IMR-90 (cell line): ENCODE results near the gene ZNF592. TPM values are rescaled to one million over a fixed set of nuclear protein-coding genes. Genes with fewer than 3 reads are reported as not detected.

Experiments
- ATAC-seq: fragments of 200-7000 bp; cut with Tn5 transposase; 2 replicates; pipeline ENCODE4 v1.9.1; 2020; ENCODE audit warnings: low read depth, mild to moderate bottlenecking, moderate library complexity
- BruUV-seq: library from RNA; stranded (reverse); fragments of 400-500 nt; replicated peaks from 2 replicates; lab custom pipeline; 2021; lab: Mats Ljungman, UMichigan
- CTCF ChIA-PET: fragments of 300-600 bp; formaldehyde crosslinking; extraction: SDS; loops from one replicate; lab custom pipeline; 2021; ENCODE audit warnings: antibody characterized with exemption; lab: Yijun Ruan, JAX
- POLR2A ChIA-PET: fragments of 300-600 bp; sonication (Branson Sonifier 250); formaldehyde crosslinking; loops from one replicate; lab custom pipeline; 2022; ENCODE audit warnings: antibody characterized with exemption; ENCODE audit not compliant: unreplicated experiment; lab: Charles Lee
- DNase-seq: peaks from one replicate; pipeline ENCODE4 v3.0.0; 2013
- H2AFZ ChIP-seq: replicated peaks from 2 replicates; pipeline ENCODE3; 2013; ENCODE audit warnings: low read length, mild to moderate bottlenecking; ENCODE audit not compliant: poor library complexity
- H2AK5ac ChIP-seq: 2 replicates; pipeline ENCODE4 v1.6.1; 2013; ENCODE audit warnings: low read depth, low read length, inconsistent platforms
- H2AK9ac ChIP-seq: replicated peaks from 2 replicates; pipeline ENCODE3; 2013; ENCODE audit warnings: mild to moderate bottlenecking, low read depth, low read length, moderate library complexity; ENCODE audit not compliant: poor library complexity
- H2BK120ac ChIP-seq: 2 replicates; pipeline ENCODE4 v1.6.1; 2013; ENCODE audit warnings: low read depth, low read length, inconsistent platforms
- H2BK15ac ChIP-seq: 3 replicates; pipeline ENCODE4 v1.6.1; 2013; ENCODE audit warnings: low read depth, low read length, inconsistent platforms
- H2BK20ac ChIP-seq: 2 replicates; pipeline ENCODE4 v1.6.1; 2013; ENCODE audit warnings: low read depth, mild to moderate bottlenecking, inconsistent platforms, low read length, moderate library complexity
- H2BK5ac ChIP-seq: 2 replicates; pipeline ENCODE4 v1.6.1; 2013; ENCODE audit warnings: mild to moderate bottlenecking, low read depth, low read length, inconsistent platforms; ENCODE audit not compliant: poor library complexity, severe bottlenecking
- H3K14ac ChIP-seq: replicated peaks from 2 replicates; pipeline ENCODE4 v1.6.1; 2013; ENCODE audit warnings: low read depth, low read length, inconsistent platforms
- H3K18ac ChIP-seq: 2 replicates; pipeline ENCODE4 v1.6.1; 2013; ENCODE audit warnings: low read depth, low read length, control low read depth
- H3K23ac ChIP-seq: 2 replicates; pipeline ENCODE4 v1.6.1; 2013; ENCODE audit warnings: low read depth, low read length, inconsistent platforms
- H3K27ac ChIP-seq: 2 replicates; pipeline ENCODE4 v1.5.1; 2013; ENCODE audit warnings: mild to moderate bottlenecking, control low read depth, low read length; ENCODE audit not compliant: insufficient read depth
- H3K27me3 ChIP-seq: 2 replicates; pipeline ENCODE4 v1.6.1; 2013; ENCODE audit warnings: low read length; ENCODE audit not compliant: control insufficient read depth, insufficient read depth
- H3K36me3 ChIP-seq: 2 replicates; pipeline ENCODE4 v1.6.1; 2013; ENCODE audit warnings: low read length, mixed read lengths; ENCODE audit not compliant: control insufficient read depth, insufficient read depth
- H3K4ac ChIP-seq: 2 replicates; pipeline ENCODE4 v1.6.1; 2013; ENCODE audit warnings: low read depth, low read length, inconsistent platforms
- H3K4me1 ChIP-seq: 2 replicates; pipeline ENCODE4 v1.6.1; 2013; ENCODE audit warnings: low read length, mixed read lengths; ENCODE audit not compliant: control insufficient read depth, insufficient read depth
- H3K4me2 ChIP-seq: 2 replicates; pipeline ENCODE4 v1.6.1; 2013; ENCODE audit warnings: low read depth, mild to moderate bottlenecking, control low read depth, low read length, moderate library complexity
- H3K4me3 ChIP-seq: 2 replicates; pipeline ENCODE4 v1.5.1; 2013; ENCODE audit warnings: low read depth, mild to moderate bottlenecking, control low read depth, low read length, moderate library complexity; ENCODE audit not compliant: insufficient read depth
- H3K56ac ChIP-seq: 2 replicates; pipeline ENCODE4 v1.6.1; 2013; ENCODE audit warnings: low read length, inconsistent platforms; ENCODE audit not compliant: insufficient read depth; ENCODE audit errors: extremely low read depth
- H3K79me1 ChIP-seq, 2 experiments: 2 replicates each; pipeline ENCODE4 v1.6.1; 2013; ENCODE audit warnings: low read length in 2 of 2, inconsistent platforms in 1 of 2, low read depth in 1 of 2
- H3K9ac ChIP-seq: 2 replicates; pipeline ENCODE4 v1.6.1; 2013; ENCODE audit warnings: low read depth, low read length, control low read depth
- H3K9me1 ChIP-seq: 2 replicates; pipeline ENCODE4 v1.6.1; 2013; ENCODE audit warnings: low read length, inconsistent platforms; ENCODE audit not compliant: insufficient read depth
- H3K9me3 ChIP-seq: 2 replicates; pipeline ENCODE4 v1.6.1; 2013; ENCODE audit warnings: low read length; ENCODE audit not compliant: control insufficient read depth, insufficient read depth
- H4K20me1 ChIP-seq: 2 replicates; pipeline ENCODE4 v1.6.1; 2013; ENCODE audit warnings: low read length, inconsistent platforms; ENCODE audit not compliant: insufficient read depth
- H4K5ac ChIP-seq: 2 replicates; pipeline ENCODE4 v1.6.1; 2013; ENCODE audit warnings: mild to moderate bottlenecking, low read depth, low read length, control low read depth
- H4K8ac ChIP-seq, 2 experiments: 2 replicates each; pipeline ENCODE4 v1.6.1; 2013; ENCODE audit warnings: low read depth in 2 of 2, low read length in 2 of 2, control low read depth in 1 of 2, inconsistent platforms in 1 of 2
- H4K91ac ChIP-seq: 2 replicates; pipeline ENCODE4 v1.6.1; 2013; ENCODE audit warnings: low read depth, low read length, inconsistent platforms; ENCODE audit not compliant: insufficient read depth
- BHLHE40 ChIP-seq: fragments of 150-350 bp; IDR thresholded peaks from 2 replicates; pipeline ENCODE4 v1.6.1; 2016; ENCODE audit warnings: mild to moderate bottlenecking, low read depth, low read length
- ELK1 ChIP-seq: fragments of 150-350 bp; IDR thresholded peaks from 2 replicates; pipeline ENCODE4 v1.6.1; 2016; ENCODE audit warnings: low read depth, mild to moderate bottlenecking, low read length, moderate library complexity, borderline replicate concordance
- MAFK ChIP-seq: IDR thresholded peaks from 2 replicates; pipeline ENCODE4 v1.6.1; 2012; ENCODE audit warnings: low read depth, low read length, improper control_type of control experiment
- MAZ ChIP-seq: IDR thresholded peaks from 2 replicates; pipeline ENCODE4 v1.6.1; 2012; ENCODE audit warnings: low read depth, mild to moderate bottlenecking, low read length, improper control_type of control experiment, moderate library complexity, borderline replicate concordance
- MXI1 ChIP-seq: IDR thresholded peaks from 2 replicates; pipeline ENCODE4 v1.6.1; 2012; ENCODE audit warnings: low read depth, mild to moderate bottlenecking, low read length, moderate library complexity, borderline replicate concordance
- NFE2L2 ChIP-seq: fragments of 150-350 bp; IDR thresholded peaks from 2 replicates; pipeline ENCODE4 v1.6.1; 2016; ENCODE audit warnings: low read depth, mild to moderate bottlenecking, low read length
- POLR2A ChIP-seq: IDR thresholded peaks from 2 replicates; pipeline ENCODE4 v1.6.1; 2012; ENCODE audit warnings: mild to moderate bottlenecking, low read depth, low read length
- RAD21 ChIP-seq: IDR thresholded peaks from 2 replicates; pipeline ENCODE4 v1.6.1; 2012; ENCODE audit warnings: low read length, improper control_type of control experiment
- RFX5 ChIP-seq: IDR thresholded peaks from 2 replicates; pipeline ENCODE4 v1.8.0; 2012; ENCODE audit warnings: low read depth, mild to moderate bottlenecking, low read length, moderate library complexity
- SMC3 ChIP-seq: fragments of 150-350 bp; IDR thresholded peaks from 2 replicates; pipeline ENCODE4 v1.6.1; 2016; ENCODE audit warnings: low read depth, mild to moderate bottlenecking, antibody characterized with exemption, low read length, moderate library complexity
- USF2 ChIP-seq: fragments of 150-350 bp; IDR thresholded peaks from 2 replicates; pipeline ENCODE4 v1.6.1; 2017; ENCODE audit warnings: mild to moderate bottlenecking, antibody characterized with exemption, low read length, low read depth
- WGBS, 2 experiments: methylation state at CpG; one replicate each; pipeline versions ENCODE4 v1.1.5 to v1.1.7; 2013; ENCODE audit warnings: missing lambda C conversion rate in 2 of 2; ENCODE audit not compliant: insufficient read length in 1 of 2; ENCODE audit errors: extremely low coverage in 2 of 2; 5-methylcytosine and 5-hydroxymethylcytosine counted together
- dilution Hi-C: fragments of 300-500 bp; cut with HindIII; formaldehyde crosslinking; loops from one replicate; pipeline ENCODE4 v1.14.3; 2018; ENCODE audit warnings: low sequenced_read_pairs; ENCODE audit not compliant: unreplicated experiment
- in situ Hi-C: fragments of 300-500 bp; cut with MboI; formaldehyde crosslinking; loops from 3 replicates; pipeline ENCODE4 v1.14.3; 2019; ENCODE audit warnings: low sequenced_read_pairs, inconsistent platforms, mixed read lengths
- intact Hi-C: fragments of 100-400 bp; cut with micrococcal nuclease; formaldehyde crosslinking; loops from 2 replicates; pipeline ENCODE4 v1.10.0; 2022
- polyA plus RNA-seq, 3 experiments: library from polyadenylated mRNA; depleted of rRNA; stranded (reverse); fragments of >200 nt; gene quantifications; 2 replicates each; pipeline ENCODE4 v1.2.3, GENCODE V29; 2012; ENCODE audit warnings: low replicate concordance in 1 of 3
- total RNA-seq: library from RNA; depleted of rRNA; stranded (reverse); fragments of >200 nt; gene quantifications from 2 replicates; pipeline ENCODE4 v1.2.3, GENCODE V29; 2012
- TF ChIP-seq, protein P1 (sequence below): conservative IDR thresholded peaks from 2 replicates; pipeline ENCODE4 v1.5.1; 2012; ENCODE audit warnings: mild to moderate bottlenecking, low read depth, low read length, improper control_type of control experiment

The ZNF592 gene
- total and polyA plus RNA-seq, 2 of the 4 experiments (the other 2 are of a cell fraction) = 4.3 to 10.2 TPM

DNA sequence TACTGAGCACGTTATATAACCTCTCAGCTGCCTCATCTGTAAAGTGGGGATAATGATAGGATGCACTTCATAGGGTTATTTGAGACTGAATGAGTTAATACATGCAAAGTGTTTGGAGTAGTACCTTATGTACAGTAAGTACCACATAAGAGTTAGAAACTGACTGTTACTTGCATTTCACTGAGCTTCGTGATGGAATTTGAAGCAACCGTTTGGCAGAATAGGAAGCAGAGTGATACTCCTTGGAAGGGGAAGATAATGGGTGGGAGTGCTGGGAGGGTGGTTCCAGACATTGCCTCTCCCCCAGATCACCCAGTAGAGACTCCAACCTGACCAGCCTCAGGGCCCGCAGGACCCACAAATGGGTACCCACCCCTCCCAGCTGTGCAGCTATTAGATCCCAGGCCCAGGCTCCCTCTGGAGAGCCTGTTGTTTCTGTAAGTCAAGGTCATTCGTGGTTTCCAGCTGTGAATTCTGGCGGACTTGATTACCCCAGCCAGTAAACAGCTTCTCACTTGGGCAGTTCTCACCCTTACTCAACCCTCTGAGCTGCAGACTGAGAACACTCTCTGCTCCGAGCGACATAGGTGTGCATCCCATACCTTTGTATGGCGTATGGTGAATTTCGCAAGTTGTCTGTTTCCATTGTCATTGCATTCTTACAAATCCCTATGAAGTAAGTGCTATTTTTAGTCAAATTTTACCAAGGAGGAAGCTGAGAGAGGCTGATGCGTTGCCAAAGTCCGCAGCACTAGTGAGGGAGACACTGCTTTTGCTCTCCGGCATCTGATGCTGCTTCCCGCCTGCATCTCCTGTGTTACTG is 79.9 kb downstream of the ZNF592 start:
- no peak overlapping the region for H2BK5ac ChIP-seq
- no peak overlapping the region for H3K4me3 ChIP-seq
- BruUV-seq = no TSS peak
- H4K8ac ChIP-seq = no peak overlapping the region
- no peak overlapping the region for H3K27ac ChIP-seq
- 50% methylated on average over 2 of the region's 14 CpGs; no CpG with 5 or more reads in 1 of the 2 experiments for WGBS, 2 experiments
- H4K20me1 ChIP-seq = peaks cover 3% of the 10 kb centered on the region; the same call in 1 of the 2 replicates
- no peaks in the 10 kb centered on the region for H3K36me3 ChIP-seq
- H4K91ac ChIP-seq = no peak overlapping the region
- no peak overlapping the region for H2BK120ac ChIP-seq
- dilution Hi-C loops = no loop called here
- H2AK5ac ChIP-seq = no peak overlapping the region
- in situ Hi-C loops = no loop called here
- no peaks in the 10 kb centered on the region for H3K9me3 ChIP-seq
- H2BK15ac ChIP-seq = no peak overlapping the region
- no peak overlapping the region for H3K56ac ChIP-seq
- DNase-seq = no peak
- H3K9ac ChIP-seq = no peak overlapping the region
- H2AFZ ChIP-seq = no peak overlapping the region
- H2BK20ac ChIP-seq = no peak overlapping the region
- ChIA-PET CTCF (interaction anchor here (0.6 to 1.8 kb wide), 2 partner anchors 100 to 199 kb away, joined by 4 to 7 read pairs; no protein-coding TSS in a partner anchor), POLR2A (no interaction called here)
- no peak overlapping the region for H3K23ac ChIP-seq
- no peaks in the 10 kb centered on the region for H3K79me1 ChIP-seq
- no peak for ATAC-seq
- peaks cover 33% of the 10 kb centered on the region for H3K27me3 ChIP-seq
- H3K14ac ChIP-seq = no peak overlapping the region
- H2AK9ac ChIP-seq = no peak overlapping the region
- peaks cover 3% of the 10 kb centered on the region for H3K9me1 ChIP-seq
- H3K4me2 ChIP-seq = no peak overlapping the region
- H4K5ac ChIP-seq = no peak overlapping the region
- H3K4ac ChIP-seq = no peak overlapping the region
- no peak overlapping the region for H3K18ac ChIP-seq
- no peaks in the 10 kb centered on the region for H3K4me1 ChIP-seq
- no peak for TF ChIP-seq MAFK
- no peak for TF ChIP-seq RFX5
- TF ChIP-seq POLR2A = no peak
- no peak for TF ChIP-seq SMC3
- no peak for TF ChIP-seq MXI1
- TF ChIP-seq, protein P1, sequence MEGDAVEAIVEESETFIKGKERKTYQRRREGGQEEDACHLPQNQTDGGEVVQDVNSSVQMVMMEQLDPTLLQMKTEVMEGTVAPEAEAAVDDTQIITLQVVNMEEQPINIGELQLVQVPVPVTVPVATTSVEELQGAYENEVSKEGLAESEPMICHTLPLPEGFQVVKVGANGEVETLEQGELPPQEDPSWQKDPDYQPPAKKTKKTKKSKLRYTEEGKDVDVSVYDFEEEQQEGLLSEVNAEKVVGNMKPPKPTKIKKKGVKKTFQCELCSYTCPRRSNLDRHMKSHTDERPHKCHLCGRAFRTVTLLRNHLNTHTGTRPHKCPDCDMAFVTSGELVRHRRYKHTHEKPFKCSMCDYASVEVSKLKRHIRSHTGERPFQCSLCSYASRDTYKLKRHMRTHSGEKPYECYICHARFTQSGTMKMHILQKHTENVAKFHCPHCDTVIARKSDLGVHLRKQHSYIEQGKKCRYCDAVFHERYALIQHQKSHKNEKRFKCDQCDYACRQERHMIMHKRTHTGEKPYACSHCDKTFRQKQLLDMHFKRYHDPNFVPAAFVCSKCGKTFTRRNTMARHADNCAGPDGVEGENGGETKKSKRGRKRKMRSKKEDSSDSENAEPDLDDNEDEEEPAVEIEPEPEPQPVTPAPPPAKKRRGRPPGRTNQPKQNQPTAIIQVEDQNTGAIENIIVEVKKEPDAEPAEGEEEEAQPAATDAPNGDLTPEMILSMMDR = no peak
- no peak for TF ChIP-seq ELK1
- TF ChIP-seq NFE2L2 = no peak
- no peak for TF ChIP-seq MAZ
- no peak for TF ChIP-seq BHLHE40
- TF ChIP-seq USF2 = no peak
- no peak for TF ChIP-seq RAD21
- intact Hi-C loops = no loop called here
